ENCODE results near the gene DLD. TPM values are rescaled to one million over a fixed set of nuclear protein-coding genes. Genes with fewer than 3 reads are reported as not detected.

DLD gene
- total and polyA plus RNA-seq, 5 donors from 2014 or later = 44.3 to 81.8 (median 51.6) TPM

- ATAC-seq (ENCODE audit: low read depth in 2 of 2) (no peak), DNase-seq (no peak)
- Mint-ChIP-seq H3K9me3 (no peaks in the 10 kb centered on the region), H3K4me1 (peaks cover 0 to 11% (median 7%) of the 10 kb centered on the region in 4 donors), H3K27ac (peak overlapping the region in 1 of 3 donors; percentile 23), H3K36me3 (peaks cover 26% of the 10 kb centered on the region), H3K4me3 (no peak overlapping the region), H3K27me3 (no peaks in the 10 kb centered on the region)
- H3K36me3 ChIP-seq (ENCODE audit: control insufficient read depth, insufficient read depth, low read length) = peaks cover 5% of the 10 kb centered on the region
- H3K27me3 ChIP-seq (ENCODE audit: control insufficient read depth, insufficient read depth, low read length) = no peaks in the 10 kb centered on the region
- no peaks in the 10 kb centered on the region for H3K4me1 ChIP-seq (ENCODE audit: control insufficient read depth, insufficient read depth, low read length, poor library complexity, severe bottlenecking)
- no peak overlapping the region for H3K4me3 ChIP-seq (ENCODE audit: low read depth, low read length)
- H3K27ac ChIP-seq (ENCODE audit: insufficient read depth, low read length, poor library complexity, severe bottlenecking) = no peak overlapping the region
- H3K9me3 ChIP-seq (ENCODE audit: control insufficient read depth in 2 of 2, low read length in 2 of 2) = no peaks in the 10 kb centered on the region
Observed at GRCh38 chr7:107931740-107932515, 40.9 kb downstream of the DLD start.

GRCh38 chr7:107932805-107933204 lies 41.8 kb downstream of the DLD start:
- Mint-ChIP-seq H3K27me3 (no peaks in the 10 kb centered on the region), H3K4me1 (peaks cover 0 to 9% (median 4%) of the 10 kb centered on the region in 4 donors)
- no peak for DNase-seq

GRCh38 chr7:107933386-107934013 lies 42.5 kb downstream of the DLD start:
- H3K27me3 Mint-ChIP-seq = no peaks in the 10 kb centered on the region
- Histone ChIP-seq H3K27me3 (ENCODE audit: control insufficient read depth, insufficient read depth, low read length) (no peaks in the 10 kb centered on the region), H3K27ac (ENCODE audit: insufficient read depth, low read length, poor library complexity, severe bottlenecking) (no peak overlapping the region), H3K4me1 (ENCODE audit: control insufficient read depth, insufficient read depth, low read length, poor library complexity, severe bottlenecking) (no peaks in the 10 kb centered on the region), H3K4me3 (ENCODE audit: low read depth, low read length) (no peak overlapping the region), H3K36me3 (ENCODE audit: control insufficient read depth, insufficient read depth, low read length) (no peaks in the 10 kb centered on the region), H3K9me3 (ENCODE audit: control insufficient read depth in 2 of 2, low read length in 2 of 2) (no peaks in the 10 kb centered on the region)
- H3K9me3 Mint-ChIP-seq = no peaks in the 10 kb centered on the region
- ATAC-seq (ENCODE audit: low read depth in 2 of 2) (no peak), DNase-seq (no peak)
- H3K4me3 Mint-ChIP-seq = no peak overlapping the region
- peaks cover 19% of the 10 kb centered on the region for H3K36me3 Mint-ChIP-seq
- peaks cover 0 to 9% (median 4%) of the 10 kb centered on the region in 4 donors for H3K4me1 Mint-ChIP-seq
- peak overlapping the region in 2 of 3 donors; percentile 39 to 77 for H3K27ac Mint-ChIP-seq

More at GRCh38 chr7:107932805-107933204, 41.8 kb downstream of the DLD start:
- Mint-ChIP-seq H3K27ac (no peak overlapping the region), H3K9me3 (no peaks in the 10 kb centered on the region), H3K36me3 (peaks cover 19% of the 10 kb centered on the region), H3K4me3 (no peak overlapping the region)
- H3K27ac ChIP-seq (ENCODE audit: insufficient read depth, low read length, poor library complexity, severe bottlenecking) = no peak overlapping the region
- H3K4me1 ChIP-seq (ENCODE audit: control insufficient read depth, insufficient read depth, low read length, poor library complexity, severe bottlenecking) = no peaks in the 10 kb centered on the region
- no peaks in the 10 kb centered on the region for H3K36me3 ChIP-seq (ENCODE audit: control insufficient read depth, insufficient read depth, low read length)
- no peak for ATAC-seq (ENCODE audit: low read depth in 2 of 2)
- no peaks in the 10 kb centered on the region for H3K27me3 ChIP-seq (ENCODE audit: control insufficient read depth, insufficient read depth, low read length)
- H3K9me3 ChIP-seq (ENCODE audit: control insufficient read depth in 2 of 2, low read length in 2 of 2) = no peaks in the 10 kb centered on the region
- no peak overlapping the region for H3K4me3 ChIP-seq (ENCODE audit: low read depth, low read length)

- H3K9me3 Mint-ChIP-seq = no peaks in the 10 kb centered on the region
- no peak for ATAC-seq (ENCODE audit: low read depth in 2 of 2)
- no peak overlapping the region for H3K27ac Mint-ChIP-seq
Observed at GRCh38 chr7:107934991-107935770, 44.2 kb downstream of the DLD start.

GRCh38 chr7:107936312-107936711 lies 45.3 kb downstream of the DLD start:
- Histone ChIP-seq H3K4me1 (ENCODE audit: control insufficient read depth, insufficient read depth, low read length, poor library complexity, severe bottlenecking) (no peaks in the 10 kb centered on the region), H3K27ac (ENCODE audit: insufficient read depth, low read length, poor library complexity, severe bottlenecking) (no peak overlapping the region), H3K27me3 (ENCODE audit: control insufficient read depth, insufficient read depth, low read length) (no peaks in the 10 kb centered on the region), H3K4me3 (ENCODE audit: low read depth, low read length) (no peak overlapping the region), H3K36me3 (ENCODE audit: control insufficient read depth, insufficient read depth, low read length) (peaks cover 6% of the 10 kb centered on the region), H3K9me3 (ENCODE audit: control insufficient read depth in 2 of 2, low read length in 2 of 2) (no peaks in the 10 kb centered on the region)
- ATAC-seq (ENCODE audit: low read depth in 2 of 2) (no peak), DNase-seq (no peak)
- H3K9me3 Mint-ChIP-seq = no peaks in the 10 kb centered on the region
- no peak overlapping the region for H3K27ac Mint-ChIP-seq
- H3K4me3 Mint-ChIP-seq = no peak overlapping the region
- H3K27me3 Mint-ChIP-seq = no peaks in the 10 kb centered on the region
- peaks cover 0 to 9% (median 4%) of the 10 kb centered on the region in 4 donors for H3K4me1 Mint-ChIP-seq
- peaks cover 24% of the 10 kb centered on the region for H3K36me3 Mint-ChIP-seq

More at GRCh38 chr7:107934991-107935770, 44.2 kb downstream of the DLD start:
- Histone ChIP-seq H3K4me1 (ENCODE audit: control insufficient read depth, insufficient read depth, low read length, poor library complexity, severe bottlenecking) (no peaks in the 10 kb centered on the region), H3K9me3 (ENCODE audit: control insufficient read depth in 2 of 2, low read length in 2 of 2) (no peaks in the 10 kb centered on the region), H3K4me3 (ENCODE audit: low read depth, low read length) (no peak overlapping the region), H3K27me3 (ENCODE audit: control insufficient read depth, insufficient read depth, low read length) (no peaks in the 10 kb centered on the region), H3K27ac (ENCODE audit: insufficient read depth, low read length, poor library complexity, severe bottlenecking) (no peak overlapping the region), H3K36me3 (ENCODE audit: control insufficient read depth, insufficient read depth, low read length) (peaks cover 4% of the 10 kb centered on the region)
- H3K36me3 Mint-ChIP-seq = peaks cover 17% of the 10 kb centered on the region
- H3K4me3 Mint-ChIP-seq = no peak overlapping the region
- no peaks in the 10 kb centered on the region for H3K27me3 Mint-ChIP-seq
- DNase-seq = no peak
- peaks cover 0 to 9% (median 4%) of the 10 kb centered on the region in 4 donors for H3K4me1 Mint-ChIP-seq

GRCh38 chr7:107937531-107937930 lies 46.5 kb downstream of the DLD start:
- no peak overlapping the region for H3K4me3 ChIP-seq (ENCODE audit: low read depth, low read length)
- Mint-ChIP-seq H3K27me3 (no peaks in the 10 kb centered on the region), H3K27ac (no peak overlapping the region), H3K4me1 (peaks cover 0 to 9% (median 3%) of the 10 kb centered on the region in 4 donors), H3K9me3 (no peaks in the 10 kb centered on the region), H3K4me3 (no peak overlapping the region), H3K36me3 (peaks cover 17% of the 10 kb centered on the region)
- peaks cover 6% of the 10 kb centered on the region for H3K36me3 ChIP-seq (ENCODE audit: control insufficient read depth, insufficient read depth, low read length)
- H3K27ac ChIP-seq (ENCODE audit: insufficient read depth, low read length, poor library complexity, severe bottlenecking) = no peak overlapping the region
- no peaks in the 10 kb centered on the region for H3K27me3 ChIP-seq (ENCODE audit: control insufficient read depth, insufficient read depth, low read length)
- no peak for DNase-seq
- no peaks in the 10 kb centered on the region for H3K4me1 ChIP-seq (ENCODE audit: control insufficient read depth, insufficient read depth, low read length, poor library complexity, severe bottlenecking)
- no peaks in the 10 kb centered on the region for H3K9me3 ChIP-seq (ENCODE audit: control insufficient read depth in 2 of 2, low read length in 2 of 2)
- no peak for ATAC-seq (ENCODE audit: low read depth in 2 of 2)

GRCh38 chr7:107938456-107939250 lies 47.7 kb downstream of the DLD start:
- H3K36me3 Mint-ChIP-seq = peaks cover 14% of the 10 kb centered on the region
- H3K4me3 ChIP-seq (ENCODE audit: low read depth, low read length) = no peak overlapping the region
- no peak overlapping the region for H3K27ac Mint-ChIP-seq
- no peak overlapping the region for H3K27ac ChIP-seq (ENCODE audit: insufficient read depth, low read length, poor library complexity, severe bottlenecking)
- H3K9me3 Mint-ChIP-seq = no peaks in the 10 kb centered on the region
- no peak for DNase-seq
- no peaks in the 10 kb centered on the region for H3K9me3 ChIP-seq (ENCODE audit: control insufficient read depth in 2 of 2, low read length in 2 of 2)
- H3K27me3 ChIP-seq (ENCODE audit: control insufficient read depth, insufficient read depth, low read length) = no peaks in the 10 kb centered on the region
- H3K4me1 ChIP-seq (ENCODE audit: control insufficient read depth, insufficient read depth, low read length, poor library complexity, severe bottlenecking) = no peaks in the 10 kb centered on the region
- ATAC-seq (ENCODE audit: low read depth in 2 of 2) = no peak
- peaks cover 6% of the 10 kb centered on the region for H3K36me3 ChIP-seq (ENCODE audit: control insufficient read depth, insufficient read depth, low read length)
- no peaks in the 10 kb centered on the region for H3K27me3 Mint-ChIP-seq
- peaks cover 0 to 2% (median 0%) of the 10 kb centered on the region in 4 donors for H3K4me1 Mint-ChIP-seq
- no peak overlapping the region for H3K4me3 Mint-ChIP-seq
